Activated naive CD4-positive, alpha-beta T cell treated with anti-CD3 and anti-CD28 coated beads, Interleukin-2, amount 50 U/mL, for 24 hours (primary cell): ENCODE measurements around the gene GTPBP3.
A peak's percentile ranks its signal among the peaks of the same experiment; 100 is the strongest.

Source experiments
- H3K27ac Mint-ChIP-seq: one replicate; pipeline ENCODE4 v1.8.0; 2021; ENCODE audit warnings: mild to moderate bottlenecking, mixed read lengths
- H3K27me3 Mint-ChIP-seq: one replicate; pipeline ENCODE4 v1.8.0; 2021; ENCODE audit warnings: mixed read lengths
- H3K36me3 Mint-ChIP-seq: one replicate; pipeline ENCODE4 v1.8.0; 2021; ENCODE audit warnings: mixed read lengths
- H3K4me1 Mint-ChIP-seq: one replicate; pipeline ENCODE4 v1.8.0; 2021; ENCODE audit warnings: mixed read lengths
- H3K4me3 Mint-ChIP-seq: one replicate; pipeline ENCODE4 v1.8.0; 2021; ENCODE audit warnings: mild to moderate bottlenecking, mixed read lengths
- H3K9me3 Mint-ChIP-seq: one replicate; pipeline ENCODE4 v1.8.0; 2021; ENCODE audit warnings: mixed read lengths

GTPBP3 gene

GRCh38 chr19:17321655-17322489, 15.5 kb upstream of the GTPBP3 start:
- Mint-ChIP-seq H3K9me3 (no peaks in the 10 kb centered on the region), H3K27me3 (no peaks in the 10 kb centered on the region), H3K36me3 (no peaks in the 10 kb centered on the region), H3K4me1 (no peaks in the 10 kb centered on the region), H3K4me3 (no peak overlapping the region), H3K27ac (no peak overlapping the region)

- Mint-ChIP-seq H3K36me3 (no peaks in the 10 kb centered on the region), H3K27me3 (no peaks in the 10 kb centered on the region), H3K4me1 (no peaks in the 10 kb centered on the region), H3K9me3 (no peaks in the 10 kb centered on the region), H3K4me3 (no peak overlapping the region), H3K27ac (no peak overlapping the region)
Observed at GRCh38 chr19:17322854-17323253, 14.5 kb upstream of the GTPBP3 start.

- no peaks in the 10 kb centered on the region for H3K4me1 Mint-ChIP-seq
- no peaks in the 10 kb centered on the region for H3K27me3 Mint-ChIP-seq
- no peaks in the 10 kb centered on the region for H3K9me3 Mint-ChIP-seq
- no peak overlapping the region for H3K27ac Mint-ChIP-seq
- H3K4me3 Mint-ChIP-seq, result no peak overlapping the region
- H3K36me3 Mint-ChIP-seq, result no peaks in the 10 kb centered on the region
Observed at GRCh38 chr19:17323300-17323963, 13.9 kb upstream of the GTPBP3 start.

DNA sequence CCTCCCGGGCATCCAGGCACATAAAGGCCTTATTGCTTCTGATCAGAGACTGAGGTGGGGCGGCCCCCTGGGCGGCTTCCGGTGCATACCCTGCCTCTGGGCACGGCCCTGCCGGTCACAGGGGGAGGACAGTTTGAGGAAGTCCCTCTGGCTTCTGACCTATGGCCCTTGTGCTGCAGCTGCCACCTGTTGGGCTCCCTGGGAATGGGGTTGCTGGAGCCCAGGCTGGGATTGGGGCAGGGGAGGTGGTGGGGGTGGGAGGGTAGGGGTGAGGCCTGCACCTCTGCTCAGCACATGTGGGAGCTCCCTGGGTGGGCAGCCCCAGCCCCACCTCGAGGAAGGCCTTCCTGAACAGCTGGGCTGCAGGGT, 13.4 kb upstream of the GTPBP3 start:
- no peak overlapping the region for H3K27ac Mint-ChIP-seq
- no peaks in the 10 kb centered on the region for H3K4me1 Mint-ChIP-seq
- H3K4me3 Mint-ChIP-seq, result no peak overlapping the region
- no peaks in the 10 kb centered on the region for H3K36me3 Mint-ChIP-seq
- no peaks in the 10 kb centered on the region for H3K9me3 Mint-ChIP-seq
- H3K27me3 Mint-ChIP-seq, result no peaks in the 10 kb centered on the region

- Mint-ChIP-seq H3K4me1 (no peaks in the 10 kb centered on the region), H3K36me3 (no peaks in the 10 kb centered on the region), H3K4me3 (no peak overlapping the region), H3K27ac (no peak overlapping the region), H3K9me3 (no peaks in the 10 kb centered on the region), H3K27me3 (no peaks in the 10 kb centered on the region)
Observed at GRCh38 chr19:17324357-17325114, 12.8 kb upstream of the GTPBP3 start.

DNA sequence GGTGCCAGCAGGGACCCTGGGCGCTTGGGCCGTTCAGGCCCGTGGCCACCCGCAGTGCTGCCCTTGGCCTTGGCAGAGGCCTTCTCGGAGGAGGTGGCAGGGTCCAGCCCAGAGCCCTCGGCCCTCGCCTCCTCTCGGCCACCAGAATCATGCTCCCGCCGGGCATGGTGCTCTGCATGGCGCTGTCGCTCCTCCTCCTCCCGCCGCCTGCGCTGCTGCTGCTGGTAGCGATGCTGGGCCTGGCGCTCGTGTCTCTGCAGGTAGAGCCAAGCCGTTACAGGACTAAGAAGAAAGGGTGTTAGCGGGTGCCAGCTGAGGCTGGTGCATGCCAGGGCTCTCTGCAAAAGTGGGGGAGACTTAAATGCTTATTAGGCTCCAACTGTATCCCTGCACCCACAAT, 12.2 kb upstream of the GTPBP3 start:
- H3K4me1 Mint-ChIP-seq, result no peaks in the 10 kb centered on the region
- H3K27ac Mint-ChIP-seq, result no peak overlapping the region
- no peaks in the 10 kb centered on the region for H3K9me3 Mint-ChIP-seq
- no peaks in the 10 kb centered on the region for H3K27me3 Mint-ChIP-seq
- H3K4me3 Mint-ChIP-seq, result no peak overlapping the region
- H3K36me3 Mint-ChIP-seq, result no peaks in the 10 kb centered on the region

- Mint-ChIP-seq H3K4me1 (peaks cover 5% of the 10 kb centered on the region), H3K27ac (no peak overlapping the region), H3K4me3 (no peak overlapping the region), H3K9me3 (no peaks in the 10 kb centered on the region), H3K27me3 (no peaks in the 10 kb centered on the region), H3K36me3 (no peaks in the 10 kb centered on the region)
Observed at GRCh38 chr19:17325881-17326594, 11.3 kb upstream of the GTPBP3 start.

GRCh38 chr19:17326595-17326966, 10.8 kb upstream of the GTPBP3 start:
- no peaks in the 10 kb centered on the region for H3K27me3 Mint-ChIP-seq
- no peaks in the 10 kb centered on the region for H3K9me3 Mint-ChIP-seq
- H3K4me1 Mint-ChIP-seq, result peaks cover 5% of the 10 kb centered on the region
- no peaks in the 10 kb centered on the region for H3K36me3 Mint-ChIP-seq
- H3K27ac Mint-ChIP-seq, result no peak overlapping the region
- peak overlapping the region; percentile 26 for H3K4me3 Mint-ChIP-seq

- peak overlapping the region; percentile 26 for H3K4me3 Mint-ChIP-seq
- no peak overlapping the region for H3K27ac Mint-ChIP-seq
- H3K27me3 Mint-ChIP-seq, result no peaks in the 10 kb centered on the region
- H3K4me1 Mint-ChIP-seq, result peaks cover 5% of the 10 kb centered on the region
- H3K9me3 Mint-ChIP-seq, result no peaks in the 10 kb centered on the region
- H3K36me3 Mint-ChIP-seq, result no peaks in the 10 kb centered on the region
Observed at GRCh38 chr19:17327068-17327653, 10.2 kb upstream of the GTPBP3 start.

DNA sequence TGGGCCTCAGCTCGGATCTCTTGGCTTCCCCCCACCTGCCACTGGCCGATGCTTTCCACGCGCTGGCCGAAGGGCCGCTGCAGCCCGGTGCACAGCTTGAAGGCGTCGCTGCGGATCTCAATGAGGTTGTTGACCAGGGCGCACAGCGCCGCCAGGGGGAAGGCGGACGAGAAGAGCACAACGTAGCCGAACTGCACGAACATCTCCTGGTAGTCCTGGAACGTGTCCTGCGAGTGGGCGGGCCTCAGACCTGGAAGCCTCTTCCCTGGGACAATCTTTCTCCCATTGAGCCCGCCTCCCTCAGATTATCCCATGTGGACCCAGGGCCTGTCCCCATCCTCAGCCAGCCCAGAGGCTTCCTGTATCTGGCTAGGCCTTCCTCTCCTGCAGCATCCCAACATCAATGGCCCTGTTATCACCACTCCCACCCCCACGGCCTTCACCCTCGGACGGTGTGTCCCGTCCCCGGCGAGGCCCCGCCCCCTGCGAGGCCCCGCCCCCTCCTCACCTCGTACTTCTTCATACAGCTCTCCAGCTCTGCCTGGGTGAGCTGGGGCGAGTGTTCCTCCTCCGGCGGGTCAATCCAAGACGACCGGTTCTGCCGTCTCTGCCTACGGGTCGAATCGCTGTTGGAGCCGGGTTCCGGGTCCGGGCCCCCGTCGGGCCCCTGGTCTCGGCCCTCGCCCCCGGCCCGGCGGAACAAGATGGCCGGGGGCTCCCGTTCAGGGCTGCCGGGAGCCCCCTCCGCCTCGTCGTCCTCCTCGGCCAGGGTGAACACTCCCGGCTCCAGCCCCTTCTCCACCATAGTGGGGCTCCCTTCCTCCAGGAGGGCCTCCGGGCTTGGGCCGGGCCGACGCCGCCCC, 9.5 kb upstream of the GTPBP3 start:
- peak overlapping the region; percentile 80 for H3K27ac Mint-ChIP-seq
- H3K4me3 Mint-ChIP-seq, result peak overlapping the region; percentile 72
- no peaks in the 10 kb centered on the region for H3K27me3 Mint-ChIP-seq
- H3K36me3 Mint-ChIP-seq, result no peaks in the 10 kb centered on the region
- peaks cover 9% of the 10 kb centered on the region for H3K4me1 Mint-ChIP-seq
- no peaks in the 10 kb centered on the region for H3K9me3 Mint-ChIP-seq

- H3K27ac Mint-ChIP-seq, result no peak overlapping the region
- H3K9me3 Mint-ChIP-seq, result no peaks in the 10 kb centered on the region
- peaks cover 14% of the 10 kb centered on the region for H3K4me1 Mint-ChIP-seq
- H3K36me3 Mint-ChIP-seq, result no peaks in the 10 kb centered on the region
- peak overlapping the region; percentile 66 for H3K4me3 Mint-ChIP-seq
- no peaks in the 10 kb centered on the region for H3K27me3 Mint-ChIP-seq
Observed at GRCh38 chr19:17328517-17329365, 8.6 kb upstream of the GTPBP3 start.

GRCh38 chr19:17329366-17330261, 7.7 kb upstream of the GTPBP3 start:
- Mint-ChIP-seq H3K27ac (no peak overlapping the region), H3K27me3 (no peaks in the 10 kb centered on the region), H3K4me1 (peaks cover 19% of the 10 kb centered on the region), H3K36me3 (no peaks in the 10 kb centered on the region), H3K9me3 (no peaks in the 10 kb centered on the region), H3K4me3 (peak overlapping the region; percentile 49)
